ENCODE measurements around the gene PLAC8L1.

Gene PLAC8L1

DNA sequence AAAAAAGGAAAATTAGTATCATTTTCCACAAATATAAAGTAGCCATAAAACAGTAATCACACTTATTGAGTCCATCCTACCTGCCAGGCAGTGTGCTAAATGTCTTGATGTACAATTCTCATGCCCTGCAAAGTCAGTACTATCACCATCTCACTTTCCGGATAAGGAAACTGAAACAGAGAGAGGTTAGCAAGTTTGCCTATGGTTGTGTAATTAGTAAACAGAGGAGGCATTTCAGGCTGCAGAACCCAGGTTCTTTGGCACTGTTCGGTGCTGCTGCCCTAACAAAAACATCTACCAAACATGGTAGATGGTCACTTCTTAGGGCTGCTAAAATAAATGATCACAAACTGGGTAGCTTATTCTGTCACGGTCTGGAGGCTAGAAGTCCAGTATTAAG lies 22.6 kb downstream of the PLAC8L1 start:
- no peak for DNase-seq (ENCODE audit: low read depth, low spot score)
- Histone ChIP-seq H3K9me3 (ENCODE audit: control insufficient read depth, insufficient read depth, low read length) (no peaks in the 10 kb centered on the region), H3K4me1 (ENCODE audit: control insufficient read depth, insufficient read depth, low read length) (peaks cover 4% of the 10 kb centered on the region; the same call in 1 of the 2 replicates), H3K36me3 (ENCODE audit: control insufficient read depth, insufficient read depth, low read length) (no peaks in the 10 kb centered on the region), H3K4me3 (ENCODE audit: low read length) (no peak overlapping the region), H3K27me3 (ENCODE audit: control insufficient read depth, insufficient read depth, low read length) (no peaks in the 10 kb centered on the region), H3K27ac (ENCODE audit: low read length) (no peak overlapping the region)
- no CpG with 5 or more reads among the region's 3 CpGs for WGBS (ENCODE audit: insufficient coverage, insufficient read length)

DNA sequence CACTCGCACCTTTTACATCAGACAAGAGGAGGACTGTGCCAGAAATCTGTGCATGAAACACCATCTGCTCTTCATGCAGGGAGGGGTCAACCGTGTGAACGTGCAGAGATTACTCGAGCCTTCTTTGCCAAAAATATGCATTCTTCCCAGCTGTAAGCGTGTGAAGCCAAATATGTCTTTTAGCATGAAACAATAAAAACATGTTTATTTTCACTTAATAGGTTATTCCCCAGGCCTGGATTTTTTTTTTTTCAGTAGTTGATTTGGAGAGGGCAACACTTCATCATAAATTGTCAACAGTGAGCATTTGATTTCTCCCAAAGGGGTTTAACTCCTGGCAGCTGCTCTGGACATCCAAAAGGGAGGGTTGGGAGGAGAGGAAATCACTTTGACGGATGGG lies 23.8 kb downstream of the PLAC8L1 start:
- H3K4me3 ChIP-seq (ENCODE audit: low read length) = no peak overlapping the region
- no peaks in the 10 kb centered on the region for H3K9me3 ChIP-seq (ENCODE audit: control insufficient read depth, insufficient read depth, low read length)
- H3K36me3 ChIP-seq (ENCODE audit: control insufficient read depth, insufficient read depth, low read length) = no peaks in the 10 kb centered on the region
- peaks cover 5% of the 10 kb centered on the region; the same call in 1 of the 2 replicates for H3K4me1 ChIP-seq (ENCODE audit: control insufficient read depth, insufficient read depth, low read length)
- no peak for DNase-seq (ENCODE audit: low read depth, low spot score)
- H3K27ac ChIP-seq (ENCODE audit: low read length) = no peak overlapping the region
- no CpG with 5 or more reads among the region's 6 CpGs for WGBS (ENCODE audit: insufficient coverage, insufficient read length)
- H3K27me3 ChIP-seq (ENCODE audit: control insufficient read depth, insufficient read depth, low read length) = no peaks in the 10 kb centered on the region

DNA sequence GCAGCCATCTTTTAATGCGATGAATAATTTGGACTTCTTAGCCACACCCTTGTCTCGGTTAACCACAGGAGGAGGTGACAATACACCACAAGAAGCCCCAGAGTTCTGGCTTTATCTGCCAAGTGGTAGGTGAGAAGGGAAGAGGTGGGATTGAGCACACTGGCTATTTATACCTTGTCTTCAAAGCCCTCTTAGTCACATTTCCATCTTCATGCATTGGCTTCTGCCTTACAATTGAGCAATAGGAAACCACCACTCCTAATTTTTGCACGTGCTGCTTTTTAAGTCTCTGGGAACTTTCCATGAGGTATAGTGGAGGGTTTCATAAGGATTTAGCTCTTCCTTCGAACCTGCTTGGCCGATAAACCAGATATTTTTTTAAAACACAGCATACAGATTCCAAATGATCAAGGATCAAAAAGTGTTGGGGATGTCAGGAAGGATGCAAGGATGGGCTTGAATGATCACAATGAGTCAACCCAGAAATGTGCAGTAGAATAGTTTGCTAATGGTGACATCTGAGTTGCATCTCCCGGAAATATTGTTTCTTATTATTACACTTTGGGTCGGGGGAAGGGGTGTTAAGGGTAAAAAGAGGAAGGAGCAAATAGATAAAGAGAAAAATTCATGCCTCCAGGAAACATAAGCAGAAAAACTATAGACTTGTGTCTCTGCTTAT lies 25.5 kb downstream of the PLAC8L1 start:
- DNase-seq (ENCODE audit: low read depth, low spot score) = no peak

DNA sequence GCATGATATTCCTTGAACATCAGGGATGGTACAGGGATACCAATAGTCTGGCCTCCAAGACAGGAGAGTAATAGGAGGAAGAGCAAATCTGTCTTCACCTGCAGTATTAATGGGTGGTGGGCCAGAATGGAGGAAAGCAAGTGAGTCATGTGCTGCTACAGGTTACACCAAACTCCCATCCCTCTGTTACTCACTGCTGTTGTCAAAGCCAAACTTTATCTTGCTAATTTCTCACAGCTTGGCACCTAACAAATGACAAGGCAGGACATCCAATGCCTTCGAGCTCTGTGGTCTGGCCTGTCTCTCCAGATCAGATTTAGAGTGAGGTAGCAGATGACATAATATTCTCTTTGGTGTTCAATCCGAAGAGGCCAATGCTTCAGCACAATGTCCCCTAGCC lies 26.8 kb downstream of the PLAC8L1 start:
- DNase-seq (ENCODE audit: low read depth, low spot score) = no peak
- Histone ChIP-seq H3K4me3 (ENCODE audit: low read length) (no peak overlapping the region), H3K9me3 (ENCODE audit: control insufficient read depth, insufficient read depth, low read length) (no peaks in the 10 kb centered on the region), H3K27ac (ENCODE audit: low read length) (no peak overlapping the region), H3K27me3 (ENCODE audit: control insufficient read depth, insufficient read depth, low read length) (no peaks in the 10 kb centered on the region), H3K4me1 (ENCODE audit: control insufficient read depth, insufficient read depth, low read length) (peaks cover 9% of the 10 kb centered on the region; the same call in 1 of the 2 replicates), H3K36me3 (ENCODE audit: control insufficient read depth, insufficient read depth, low read length) (no peaks in the 10 kb centered on the region)
- no CpG with 5 or more reads among the region's 2 CpGs for WGBS (ENCODE audit: insufficient coverage, insufficient read length)

More for the DNA sequence above, 25.5 kb downstream of the PLAC8L1 start:
- no peak overlapping the region for H3K4me3 ChIP-seq (ENCODE audit: low read length)
- peaks cover 6% of the 10 kb centered on the region; the same call in 1 of the 2 replicates for H3K4me1 ChIP-seq (ENCODE audit: control insufficient read depth, insufficient read depth, low read length)
- H3K36me3 ChIP-seq (ENCODE audit: control insufficient read depth, insufficient read depth, low read length) = no peaks in the 10 kb centered on the region
- no peaks in the 10 kb centered on the region for H3K27me3 ChIP-seq (ENCODE audit: control insufficient read depth, insufficient read depth, low read length)
- no peak overlapping the region for H3K27ac ChIP-seq (ENCODE audit: low read length)
- no CpG with 5 or more reads among the region's 7 CpGs for WGBS (ENCODE audit: insufficient coverage, insufficient read length)
- no peaks in the 10 kb centered on the region for H3K9me3 ChIP-seq (ENCODE audit: control insufficient read depth, insufficient read depth, low read length)

DNA sequence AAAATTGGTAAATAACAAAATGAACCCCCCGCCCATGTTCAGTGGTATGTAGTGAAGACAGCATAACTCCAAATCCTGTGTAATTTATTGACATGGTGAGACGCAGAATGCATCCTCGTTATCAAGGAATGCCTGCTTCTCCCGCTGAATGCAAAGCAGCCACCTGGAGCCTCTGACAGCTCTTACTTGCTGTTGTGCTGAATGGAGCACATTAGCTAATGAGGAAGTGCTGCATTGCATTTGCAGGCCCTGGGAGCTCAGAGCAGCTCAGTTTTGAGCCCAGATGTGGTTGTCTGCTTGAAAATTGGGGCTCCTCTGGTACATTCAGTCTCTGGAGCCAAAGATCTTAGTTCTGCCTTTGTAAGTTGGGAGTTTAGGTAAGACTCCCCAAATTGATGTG lies 28.9 kb downstream of the PLAC8L1 start:
- Histone ChIP-seq H3K4me3 (ENCODE audit: low read length) (no peak overlapping the region), H3K27ac (ENCODE audit: low read length) (no peak overlapping the region), H3K27me3 (ENCODE audit: control insufficient read depth, insufficient read depth, low read length) (no peaks in the 10 kb centered on the region), H3K4me1 (ENCODE audit: control insufficient read depth, insufficient read depth, low read length) (peaks cover 13% of the 10 kb centered on the region; the same call in 1 of the 2 replicates), H3K9me3 (ENCODE audit: control insufficient read depth, insufficient read depth, low read length) (no peaks in the 10 kb centered on the region), H3K36me3 (ENCODE audit: control insufficient read depth, insufficient read depth, low read length) (no peaks in the 10 kb centered on the region)
- WGBS (ENCODE audit: insufficient coverage, insufficient read length) = no CpG with 5 or more reads among the region's 4 CpGs
- DNase-seq (ENCODE audit: low read depth, low spot score) = no peak

DNA sequence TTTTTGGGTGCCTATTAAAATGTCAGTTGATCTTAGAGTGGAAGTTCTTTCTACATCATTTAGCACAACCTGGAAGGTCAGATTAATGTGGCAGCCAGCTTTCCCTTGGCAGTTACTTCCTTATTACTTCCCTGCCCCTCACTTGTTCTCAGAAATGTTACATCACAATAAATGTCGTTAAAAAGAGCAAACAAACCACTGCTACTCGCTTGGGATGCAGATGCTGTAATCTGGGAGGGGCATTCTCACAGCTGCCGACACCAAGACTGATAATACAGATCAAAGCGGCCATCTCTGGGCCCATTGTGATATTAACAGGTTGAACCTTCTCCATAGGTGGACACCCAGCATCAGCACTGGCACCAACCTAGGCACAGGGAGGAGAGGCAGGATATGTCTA lies 29.3 kb downstream of the PLAC8L1 start:
- Histone ChIP-seq H3K36me3 (ENCODE audit: control insufficient read depth, insufficient read depth, low read length) (no peaks in the 10 kb centered on the region), H3K27ac (ENCODE audit: low read length) (no peak overlapping the region), H3K4me3 (ENCODE audit: low read length) (no peak overlapping the region), H3K27me3 (ENCODE audit: control insufficient read depth, insufficient read depth, low read length) (no peaks in the 10 kb centered on the region), H3K9me3 (ENCODE audit: control insufficient read depth, insufficient read depth, low read length) (no peaks in the 10 kb centered on the region), H3K4me1 (ENCODE audit: control insufficient read depth, insufficient read depth, low read length) (peaks cover 13% of the 10 kb centered on the region; the same call in 1 of the 2 replicates)
- no CpG with 5 or more reads among the region's 4 CpGs for WGBS (ENCODE audit: insufficient coverage, insufficient read length)
- no peak for DNase-seq (ENCODE audit: low read depth, low spot score)

DNA sequence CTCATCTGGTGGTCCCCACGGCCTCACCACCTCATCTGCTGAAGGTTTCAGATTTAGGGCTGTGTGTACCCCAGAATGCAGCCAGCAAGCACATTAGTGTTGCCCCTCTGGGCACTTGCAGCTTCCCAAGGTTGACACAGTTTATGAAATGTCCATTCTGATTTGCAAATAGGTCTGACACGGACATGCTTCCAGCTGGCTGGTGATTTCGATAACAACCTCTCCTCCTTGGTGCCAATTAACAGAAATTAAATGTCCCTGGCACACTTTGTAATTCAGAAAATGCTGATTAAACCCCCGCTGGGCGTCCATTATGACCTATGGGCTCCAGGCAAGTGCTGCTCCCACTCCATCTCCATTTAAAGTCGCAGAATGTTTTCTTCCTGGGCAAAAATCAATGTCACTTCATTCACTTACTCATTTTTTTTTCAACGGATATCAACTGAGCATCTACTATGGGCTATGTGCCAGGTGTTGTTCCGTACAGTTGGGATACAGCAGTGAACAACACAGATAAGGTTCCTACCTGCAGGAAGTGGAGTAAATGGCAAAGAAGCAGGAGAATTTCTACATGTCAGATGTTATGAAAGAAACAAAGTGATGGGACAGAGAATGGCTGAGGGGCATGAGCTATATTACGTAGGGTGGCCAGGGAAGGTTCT lies 32.0 kb downstream of the PLAC8L1 start:
- Histone ChIP-seq H3K27ac (ENCODE audit: low read length) (no peak overlapping the region), H3K36me3 (ENCODE audit: control insufficient read depth, insufficient read depth, low read length) (no peaks in the 10 kb centered on the region), H3K4me3 (ENCODE audit: low read length) (no peak overlapping the region), H3K4me1 (ENCODE audit: control insufficient read depth, insufficient read depth, low read length) (peaks cover 9% of the 10 kb centered on the region; the same call in 1 of the 2 replicates), H3K27me3 (ENCODE audit: control insufficient read depth, insufficient read depth, low read length) (no peaks in the 10 kb centered on the region), H3K9me3 (ENCODE audit: control insufficient read depth, insufficient read depth, low read length) (no peaks in the 10 kb centered on the region)
- whole genome bisulfite sequencing (ENCODE audit: insufficient coverage, insufficient read length) = no CpG with 5 or more reads among the region's 9 CpGs
- no peak for DNase-seq (ENCODE audit: low read depth, low spot score)

DNA sequence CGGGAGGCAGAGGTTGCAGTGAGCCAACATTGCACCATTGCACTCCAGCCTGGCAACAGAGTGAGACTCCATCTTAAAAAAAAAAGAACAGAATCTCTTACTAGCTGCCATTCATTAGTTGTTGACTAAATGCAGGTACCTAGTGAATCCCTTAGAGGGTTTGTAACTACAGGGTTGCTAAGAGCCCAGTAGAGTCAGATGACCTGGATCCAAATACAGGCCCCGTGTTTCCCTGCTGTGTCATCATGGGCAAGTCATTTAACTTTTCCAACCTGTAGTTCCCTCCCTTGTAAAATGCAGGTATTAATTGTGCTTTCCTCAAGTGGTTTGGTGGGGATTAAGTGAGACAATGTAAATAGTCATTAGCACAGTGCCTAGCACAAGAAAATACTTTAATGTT lies 32.8 kb downstream of the PLAC8L1 start:
- no peaks in the 10 kb centered on the region for H3K27me3 ChIP-seq (ENCODE audit: control insufficient read depth, insufficient read depth, low read length)
- H3K9me3 ChIP-seq (ENCODE audit: control insufficient read depth, insufficient read depth, low read length) = no peaks in the 10 kb centered on the region
- H3K4me1 ChIP-seq (ENCODE audit: control insufficient read depth, insufficient read depth, low read length) = peaks cover 9% of the 10 kb centered on the region; the same call in 1 of the 2 replicates
- no peaks in the 10 kb centered on the region for H3K36me3 ChIP-seq (ENCODE audit: control insufficient read depth, insufficient read depth, low read length)
- H3K4me3 ChIP-seq (ENCODE audit: low read length) = no peak overlapping the region
- H3K27ac ChIP-seq (ENCODE audit: low read length) = no peak overlapping the region
- no CpG with 5 or more reads among the region's 2 CpGs for WGBS (ENCODE audit: insufficient coverage, insufficient read length)
- DNase-seq (ENCODE audit: low read depth, low spot score) = no peak

DNA sequence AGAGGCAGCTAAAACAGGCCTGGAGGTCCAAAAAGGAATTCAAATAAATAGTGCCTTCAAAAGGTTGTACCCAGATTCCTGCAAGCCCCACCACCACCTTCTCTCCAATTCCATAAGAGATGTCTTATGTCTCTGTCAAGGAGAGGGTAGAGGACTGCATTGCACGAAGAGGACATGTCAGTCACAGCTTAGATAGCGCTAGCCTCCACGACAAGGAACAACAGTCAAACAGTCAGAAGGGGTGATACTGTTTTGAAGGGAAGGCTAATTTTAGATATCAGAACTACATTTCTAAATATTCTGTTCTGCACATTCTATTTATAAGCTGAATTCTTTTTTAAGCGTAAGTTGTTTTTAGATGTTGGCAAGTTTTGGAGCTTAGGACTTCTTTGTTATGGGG lies 34.2 kb downstream of the PLAC8L1 start:
- Histone ChIP-seq H3K4me1 (ENCODE audit: control insufficient read depth, insufficient read depth, low read length) (peaks cover 7% of the 10 kb centered on the region; the same call in 1 of the 2 replicates), H3K27me3 (ENCODE audit: control insufficient read depth, insufficient read depth, low read length) (no peaks in the 10 kb centered on the region), H3K27ac (ENCODE audit: low read length) (no peak overlapping the region), H3K36me3 (ENCODE audit: control insufficient read depth, insufficient read depth, low read length) (no peaks in the 10 kb centered on the region), H3K4me3 (ENCODE audit: low read length) (no peak overlapping the region), H3K9me3 (ENCODE audit: control insufficient read depth, insufficient read depth, low read length) (no peaks in the 10 kb centered on the region)
- no CpG with 5 or more reads among the region's 4 CpGs for WGBS (ENCODE audit: insufficient coverage, insufficient read length)
- DNase-seq (ENCODE audit: low read depth, low spot score) = no peak

DNA sequence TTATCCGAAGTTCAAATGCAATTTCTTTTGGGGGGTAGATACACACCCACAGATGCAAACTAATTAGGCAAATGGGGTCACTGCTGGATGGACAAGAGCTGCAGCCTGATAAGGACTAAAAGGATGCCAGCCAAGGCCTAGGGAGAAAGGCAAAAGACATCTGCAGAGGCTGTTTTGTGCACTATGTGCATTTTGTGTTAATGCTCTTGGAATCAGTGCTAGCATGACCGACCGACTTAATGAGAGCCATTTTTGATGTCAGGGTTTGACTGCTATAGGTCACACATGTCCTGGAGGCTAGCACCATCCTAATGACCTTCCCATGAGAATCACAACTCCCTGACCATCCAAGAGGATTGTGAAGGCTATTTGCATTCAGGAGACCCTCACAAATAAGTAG lies 34.6 kb downstream of the PLAC8L1 start:
- WGBS (ENCODE audit: insufficient coverage, insufficient read length) = no CpG with 5 or more reads among the region's 3 CpGs
- no peak for DNase-seq (ENCODE audit: low read depth, low spot score)
- no peaks in the 10 kb centered on the region for H3K36me3 ChIP-seq (ENCODE audit: control insufficient read depth, insufficient read depth, low read length)
- no peak overlapping the region for H3K27ac ChIP-seq (ENCODE audit: low read length)
- H3K9me3 ChIP-seq (ENCODE audit: control insufficient read depth, insufficient read depth, low read length) = no peaks in the 10 kb centered on the region
- H3K4me3 ChIP-seq (ENCODE audit: low read length) = no peak overlapping the region
- H3K27me3 ChIP-seq (ENCODE audit: control insufficient read depth, insufficient read depth, low read length) = no peaks in the 10 kb centered on the region
- H3K4me1 ChIP-seq (ENCODE audit: control insufficient read depth, insufficient read depth, low read length) = peaks cover 7% of the 10 kb centered on the region; the same call in 1 of the 2 replicates

DNA sequence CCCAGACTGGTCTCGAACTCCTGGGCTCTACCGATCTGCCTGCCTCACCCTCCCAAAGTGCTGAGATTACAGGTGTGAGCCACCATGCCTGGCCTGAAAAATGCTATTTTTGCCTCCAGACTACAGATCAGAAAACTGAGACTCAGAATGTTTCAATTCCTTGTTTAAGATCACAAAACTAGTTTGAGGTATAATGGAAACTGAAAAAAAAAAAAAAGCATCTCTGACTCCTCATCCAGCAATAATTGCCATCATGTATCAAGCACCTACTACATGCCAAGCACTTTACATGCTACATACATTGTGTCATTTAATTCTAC lies 35.6 kb downstream of the PLAC8L1 start:
- H3K36me3 ChIP-seq (ENCODE audit: control insufficient read depth, insufficient read depth, low read length) = no peaks in the 10 kb centered on the region
- H3K4me3 ChIP-seq (ENCODE audit: low read length) = no peak overlapping the region
- DNase-seq (ENCODE audit: low read depth, low spot score) = no peak
- WGBS (ENCODE audit: insufficient coverage, insufficient read length) = no CpG with 5 or more reads among the region's 2 CpGs
- no peaks in the 10 kb centered on the region for H3K9me3 ChIP-seq (ENCODE audit: control insufficient read depth, insufficient read depth, low read length)
- peaks cover 7% of the 10 kb centered on the region; the same call in 1 of the 2 replicates for H3K4me1 ChIP-seq (ENCODE audit: control insufficient read depth, insufficient read depth, low read length)
- H3K27me3 ChIP-seq (ENCODE audit: control insufficient read depth, insufficient read depth, low read length) = no peaks in the 10 kb centered on the region
- H3K27ac ChIP-seq (ENCODE audit: low read length) = no peak overlapping the region

Measured in iPS DF 6.9 (cell line).